Activated CD4-positive, alpha-beta memory T cell treated with anti-CD3 and anti-CD28 coated beads, Interleukin-2, amount 10 ng/mL, durations not matched to agents 7 days and 5 days (primary cell): ENCODE data around the gene BPIFB3. TPM values are rescaled to one million over a fixed set of nuclear protein-coding genes. Genes with fewer than 3 reads are reported as not detected.

ENCODE experiments used
- CTCF ChIA-PET: fragments of 350-600 bp; sonication (Branson Sonifier 250); formaldehyde crosslinking; loops from one replicate; lab custom pipeline; 2021; ENCODE audit warnings: antibody characterized with exemption, inconsistent platforms; lab: Charles Lee
- POLR2A ChIA-PET: fragments of 350-600 bp; sonication (Branson Sonifier 250); formaldehyde crosslinking; loops from one replicate; lab custom pipeline; 2021; ENCODE audit warnings: antibody characterized with exemption; lab: Charles Lee
- DNase-seq: peaks from one replicate; pipeline ENCODE4 v3.0.0-alpha.2; 2020
- H3K27ac Mint-ChIP-seq: one replicate; pipeline ENCODE4 v1.8.0; 2021; ENCODE audit warnings: mild to moderate bottlenecking, mixed read lengths
- H3K27me3 Mint-ChIP-seq: one replicate; pipeline ENCODE4 v1.8.0; 2021; ENCODE audit warnings: mixed read lengths
- H3K36me3 Mint-ChIP-seq: one replicate; pipeline ENCODE4 v1.8.0; 2021; ENCODE audit warnings: low read depth, mixed read lengths
- H3K4me1 Mint-ChIP-seq: one replicate; pipeline ENCODE4 v1.8.0; 2021; ENCODE audit warnings: mixed read lengths
- H3K4me3 Mint-ChIP-seq: one replicate; pipeline ENCODE4 v1.8.0; 2021; ENCODE audit warnings: mild to moderate bottlenecking, mixed read lengths
- H3K9me3 Mint-ChIP-seq: one replicate; pipeline ENCODE4 v1.8.0; 2021; ENCODE audit warnings: mixed read lengths
- total RNA-seq, 2 experiments: library from RNA; stranded (reverse); gene quantifications; one replicate each; pipeline ENCODE4 v1.2.3, GENCODE V29; 2021

BPIFB3 gene
- total RNA-seq, 2 experiments from 2014 or later = not detected

DNA sequence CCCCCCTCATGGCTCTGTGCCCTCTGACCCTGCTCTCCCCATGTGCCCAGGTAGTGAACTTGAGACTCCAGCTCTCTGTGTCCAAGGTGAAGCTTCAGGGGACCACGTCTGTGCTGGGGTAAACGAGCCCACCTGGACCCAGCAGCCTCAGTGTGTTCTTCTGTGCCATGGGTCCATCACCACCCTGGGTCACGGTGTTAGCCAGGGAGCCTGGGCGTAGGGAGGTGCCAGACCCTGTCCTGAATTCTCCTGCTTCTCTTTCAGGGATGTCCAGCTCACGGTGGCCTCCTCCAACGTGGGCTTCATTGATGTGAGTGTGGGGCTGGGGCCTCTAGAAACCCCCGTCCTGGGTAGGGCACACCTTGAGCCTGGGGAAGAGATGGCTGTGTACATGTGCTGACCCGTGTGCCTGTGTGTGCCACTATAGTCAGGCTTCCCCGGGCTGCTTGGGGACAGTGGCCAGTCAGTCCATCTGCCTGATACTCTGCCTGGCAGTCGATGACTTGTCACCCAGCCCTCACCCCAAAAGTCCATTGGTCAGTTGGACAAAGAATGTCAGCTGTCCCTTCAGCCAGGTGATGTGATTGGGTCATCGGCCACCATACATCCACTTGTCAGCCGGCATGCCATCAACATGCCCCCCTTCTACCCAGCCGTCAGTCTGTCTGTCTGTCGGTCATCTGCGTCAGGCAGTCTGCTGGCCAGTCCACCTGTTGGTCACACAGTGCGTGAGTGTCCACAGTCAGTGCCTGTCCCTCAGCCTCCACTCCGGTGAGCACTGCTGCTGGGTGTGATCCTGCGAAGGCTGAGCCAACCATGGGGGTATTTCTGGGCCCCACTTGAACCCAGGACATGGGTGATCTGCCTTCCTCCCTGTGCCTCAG lies 33.2 kb upstream of the BPIFB3 start:
- no peak overlapping the region for H3K27ac Mint-ChIP-seq
- H3K4me1 Mint-ChIP-seq = no peaks in the 10 kb centered on the region
- H3K27me3 Mint-ChIP-seq = no peaks in the 10 kb centered on the region
- CTCF ChIA-PET = no interaction called here
- DNase-seq = no peak
- POLR2A ChIA-PET = no interaction called here
- no peaks in the 10 kb centered on the region for H3K36me3 Mint-ChIP-seq
- no peak overlapping the region for H3K4me3 Mint-ChIP-seq
- no peaks in the 10 kb centered on the region for H3K9me3 Mint-ChIP-seq

DNA sequence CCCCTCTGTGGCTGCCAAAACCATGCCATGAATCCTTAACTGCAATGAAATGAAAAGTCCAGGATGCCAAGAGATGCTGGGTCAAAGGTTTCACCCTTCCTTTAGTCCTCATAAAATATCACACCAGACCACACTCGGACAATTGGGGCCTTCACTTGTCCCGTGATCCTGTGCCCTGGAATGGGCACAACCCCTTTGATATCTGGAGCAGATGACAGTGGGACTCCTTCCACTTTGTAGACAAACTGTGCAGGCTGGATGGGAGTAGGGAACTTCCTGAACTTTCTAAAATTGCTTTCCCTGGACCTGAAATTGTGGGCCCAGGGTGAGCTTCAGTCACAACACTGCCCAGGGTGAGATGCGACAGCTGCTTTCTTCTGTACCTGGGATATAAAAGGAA lies 31.8 kb upstream of the BPIFB3 start:
- Mint-ChIP-seq H3K36me3 (no peaks in the 10 kb centered on the region), H3K4me3 (no peak overlapping the region), H3K27me3 (no peaks in the 10 kb centered on the region), H3K27ac (no peak overlapping the region), H3K4me1 (no peaks in the 10 kb centered on the region), H3K9me3 (no peaks in the 10 kb centered on the region)
- DNase-seq = no peak
- ChIA-PET POLR2A (no interaction called here), CTCF (no interaction called here)

DNA sequence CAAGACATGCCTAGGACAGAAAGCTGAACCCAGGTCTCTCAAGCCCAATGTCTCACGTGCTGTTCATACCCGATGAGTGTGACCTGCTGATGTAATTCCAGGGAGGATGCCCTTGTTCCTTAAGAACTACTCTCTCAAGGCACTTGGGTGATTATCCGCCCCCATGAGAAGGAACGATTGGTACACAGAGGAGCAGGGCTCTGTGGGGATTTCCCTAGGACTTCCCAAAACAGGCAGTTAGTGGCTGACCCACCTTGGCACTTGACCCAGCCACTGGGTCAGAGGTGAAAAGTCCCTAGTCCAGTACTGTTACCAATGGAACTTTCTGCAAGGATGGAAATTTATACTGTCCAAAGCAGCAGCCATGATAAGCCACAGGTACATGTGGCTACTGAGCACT lies 31.4 kb upstream of the BPIFB3 start:
- Mint-ChIP-seq H3K36me3 (no peaks in the 10 kb centered on the region), H3K27ac (no peak overlapping the region), H3K9me3 (no peaks in the 10 kb centered on the region), H3K4me3 (no peak overlapping the region), H3K27me3 (no peaks in the 10 kb centered on the region), H3K4me1 (no peaks in the 10 kb centered on the region)
- CTCF ChIA-PET = no interaction called here
- no peak for DNase-seq
- POLR2A ChIA-PET = no interaction called here

DNA sequence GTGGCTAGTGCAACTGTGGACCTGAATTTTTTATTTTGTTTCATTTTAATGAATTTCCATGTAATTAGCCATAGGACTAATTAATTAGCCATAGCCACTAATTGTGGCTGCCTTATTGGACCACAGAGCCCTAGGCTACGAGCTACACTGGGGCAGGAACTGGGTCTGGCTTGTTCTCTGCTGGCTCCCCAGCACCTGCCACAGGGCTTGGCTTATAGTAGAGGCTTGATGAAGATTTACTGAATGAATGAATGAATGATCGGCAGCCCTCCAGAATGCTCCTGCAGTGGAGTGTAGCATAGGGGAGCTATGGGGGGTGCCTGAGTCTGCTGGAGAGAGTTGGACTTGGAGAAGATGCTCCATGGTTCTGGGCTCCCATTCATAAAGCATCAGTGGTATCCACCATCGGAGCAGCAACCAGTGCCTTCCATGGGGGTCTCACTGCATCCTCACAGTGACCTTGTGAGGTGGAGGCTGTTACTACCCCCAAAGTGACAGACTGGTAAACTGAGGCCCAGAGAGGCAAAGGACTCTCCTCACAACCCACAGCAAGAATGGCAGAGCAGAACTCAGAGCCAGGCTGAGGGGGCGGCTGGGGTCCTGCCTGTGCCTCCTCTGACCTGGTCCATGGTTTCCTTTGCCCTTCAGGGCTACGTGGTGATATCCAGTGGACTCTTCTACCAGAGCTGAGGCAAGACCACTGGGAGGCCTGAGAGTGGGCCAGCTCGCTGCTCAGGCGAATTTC lies 30.8 kb upstream of the BPIFB3 start:
- Mint-ChIP-seq H3K27me3 (no peaks in the 10 kb centered on the region), H3K36me3 (no peaks in the 10 kb centered on the region), H3K27ac (no peak overlapping the region), H3K9me3 (no peaks in the 10 kb centered on the region), H3K4me3 (no peak overlapping the region), H3K4me1 (no peaks in the 10 kb centered on the region)
- ChIA-PET POLR2A (no interaction called here), CTCF (no interaction called here)
- no peak for DNase-seq

DNA sequence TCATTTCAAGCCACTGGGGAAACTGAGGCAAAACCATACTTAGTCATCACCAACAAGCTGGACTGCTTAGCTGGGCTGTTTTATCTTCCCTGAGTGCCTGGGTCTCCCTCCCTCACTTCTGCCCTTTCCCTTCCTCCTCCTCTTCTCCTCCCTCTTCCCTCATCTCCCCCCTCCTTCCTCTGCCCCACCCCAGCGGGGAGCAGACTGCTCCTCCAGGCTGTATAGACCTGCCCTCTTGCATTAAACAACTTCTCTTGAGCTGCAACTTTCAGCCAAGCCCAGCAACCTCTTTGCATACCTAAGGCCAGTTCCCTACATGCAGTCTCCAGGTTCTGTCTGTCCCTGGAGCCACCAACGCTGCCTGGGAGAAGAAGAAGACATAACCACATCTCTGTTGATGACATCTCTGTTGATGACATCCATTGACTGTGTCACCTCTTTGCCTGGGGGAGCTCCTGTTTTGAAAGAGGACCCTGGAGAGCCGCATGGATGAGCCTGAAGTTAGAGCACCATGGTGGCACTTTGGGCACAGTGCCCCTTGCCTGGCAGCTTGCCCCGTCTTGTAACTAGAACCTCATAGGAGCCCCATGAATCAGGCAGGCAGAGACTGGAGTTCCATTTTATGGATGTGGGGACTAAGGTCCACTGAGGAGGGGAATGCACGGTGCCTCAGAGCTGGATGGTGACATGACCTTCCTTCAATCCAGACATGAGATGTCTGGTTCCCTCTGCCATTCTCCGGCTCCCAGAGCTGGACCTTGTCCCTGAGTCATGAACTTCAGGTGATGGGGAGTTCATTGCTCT lies 30.1 kb upstream of the BPIFB3 start:
- CTCF ChIA-PET = no interaction called here
- Mint-ChIP-seq H3K27ac (no peak overlapping the region), H3K27me3 (no peaks in the 10 kb centered on the region), H3K4me3 (no peak overlapping the region), H3K9me3 (no peaks in the 10 kb centered on the region), H3K4me1 (no peaks in the 10 kb centered on the region), H3K36me3 (no peaks in the 10 kb centered on the region)
- POLR2A ChIA-PET = no interaction called here
- no peak for DNase-seq

DNA sequence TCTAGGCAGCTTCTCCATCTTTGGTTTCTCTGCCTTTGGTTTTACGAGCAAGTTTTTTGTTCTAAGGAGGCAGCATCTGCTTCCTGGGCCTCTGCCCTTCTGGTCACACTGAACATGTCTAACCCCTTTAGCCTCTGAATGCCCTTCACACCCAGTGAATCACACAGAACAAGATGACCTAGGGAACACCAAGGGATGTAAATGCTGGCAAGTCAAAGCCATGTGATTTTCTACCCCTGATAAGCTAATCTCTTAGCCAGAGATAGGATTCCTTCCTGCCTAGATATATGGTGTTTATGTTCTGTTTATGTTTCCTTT lies 29.5 kb upstream of the BPIFB3 start:
- no peaks in the 10 kb centered on the region for H3K9me3 Mint-ChIP-seq
- H3K27me3 Mint-ChIP-seq = no peaks in the 10 kb centered on the region
- ChIA-PET POLR2A (no interaction called here), CTCF (no interaction called here)
- no peak overlapping the region for H3K27ac Mint-ChIP-seq
- no peaks in the 10 kb centered on the region for H3K36me3 Mint-ChIP-seq
- DNase-seq = no peak
- H3K4me1 Mint-ChIP-seq = no peaks in the 10 kb centered on the region
- no peak overlapping the region for H3K4me3 Mint-ChIP-seq

DNA sequence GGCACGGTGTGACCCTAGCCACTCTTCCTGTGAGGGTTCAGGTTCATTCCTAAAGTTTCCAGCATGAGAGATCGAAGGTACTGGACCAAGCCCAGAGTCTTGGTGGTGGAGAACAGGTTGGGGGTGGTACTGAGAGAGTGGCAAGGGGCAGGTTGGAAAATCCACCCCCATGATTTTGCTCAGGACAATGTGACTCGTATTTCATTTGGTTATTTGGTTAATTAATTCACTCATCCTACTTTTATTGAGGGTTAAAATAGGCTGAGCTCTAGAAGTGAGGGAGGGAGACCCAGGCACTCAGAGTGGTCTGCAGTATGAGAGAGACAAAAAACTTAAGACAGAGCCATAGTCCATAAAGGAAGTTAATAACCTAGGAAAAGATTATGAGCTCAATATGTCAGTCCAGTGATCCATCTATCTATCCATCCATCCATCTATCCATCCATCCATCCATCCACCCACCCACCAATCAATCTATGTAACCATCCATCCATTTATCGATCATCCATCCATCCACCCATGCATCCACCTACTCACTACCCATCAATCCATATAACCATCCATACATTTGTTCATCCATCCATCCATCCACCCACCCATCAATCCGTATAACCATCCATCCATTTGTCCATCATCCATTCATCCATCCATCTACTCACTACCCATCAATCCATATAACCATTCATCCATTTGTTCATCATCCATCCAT lies 28.9 kb upstream of the BPIFB3 start:
- ChIA-PET CTCF (no interaction called here), POLR2A (no interaction called here)
- no peaks in the 10 kb centered on the region for H3K4me1 Mint-ChIP-seq
- H3K9me3 Mint-ChIP-seq = no peaks in the 10 kb centered on the region
- no peaks in the 10 kb centered on the region for H3K27me3 Mint-ChIP-seq
- DNase-seq = no peak
- no peak overlapping the region for H3K27ac Mint-ChIP-seq
- H3K4me3 Mint-ChIP-seq = no peak overlapping the region
- no peaks in the 10 kb centered on the region for H3K36me3 Mint-ChIP-seq

DNA sequence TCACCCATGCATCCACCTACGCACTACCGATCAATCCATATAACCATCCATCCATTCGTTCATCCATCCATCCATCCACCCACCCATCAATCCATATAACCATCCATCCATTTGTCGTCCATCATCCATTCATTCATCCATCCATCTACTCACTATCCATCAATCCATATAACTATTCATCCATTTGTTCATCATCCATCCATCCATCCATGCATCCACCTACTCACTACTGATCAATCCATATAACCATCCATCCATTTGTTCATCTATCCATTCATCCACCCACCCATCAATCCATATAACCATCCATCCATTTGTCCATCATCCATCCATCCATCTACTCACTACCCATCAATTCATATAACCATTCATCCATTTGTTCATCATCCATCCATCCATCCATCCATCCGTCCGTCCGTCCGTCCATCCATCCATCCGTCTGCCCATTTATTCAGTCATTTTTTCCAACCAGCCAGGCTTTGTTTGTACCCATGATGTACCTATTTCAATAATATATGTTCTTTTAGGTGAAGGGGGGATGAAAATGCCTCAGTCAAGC lies 28.3 kb upstream of the BPIFB3 start:
- no peaks in the 10 kb centered on the region for H3K9me3 Mint-ChIP-seq
- H3K4me3 Mint-ChIP-seq = no peak overlapping the region
- H3K27ac Mint-ChIP-seq = no peak overlapping the region
- no peaks in the 10 kb centered on the region for H3K4me1 Mint-ChIP-seq
- no peaks in the 10 kb centered on the region for H3K36me3 Mint-ChIP-seq
- H3K27me3 Mint-ChIP-seq = no peaks in the 10 kb centered on the region
- POLR2A ChIA-PET = no interaction called here
- CTCF ChIA-PET = no interaction called here
- no peak for DNase-seq

DNA sequence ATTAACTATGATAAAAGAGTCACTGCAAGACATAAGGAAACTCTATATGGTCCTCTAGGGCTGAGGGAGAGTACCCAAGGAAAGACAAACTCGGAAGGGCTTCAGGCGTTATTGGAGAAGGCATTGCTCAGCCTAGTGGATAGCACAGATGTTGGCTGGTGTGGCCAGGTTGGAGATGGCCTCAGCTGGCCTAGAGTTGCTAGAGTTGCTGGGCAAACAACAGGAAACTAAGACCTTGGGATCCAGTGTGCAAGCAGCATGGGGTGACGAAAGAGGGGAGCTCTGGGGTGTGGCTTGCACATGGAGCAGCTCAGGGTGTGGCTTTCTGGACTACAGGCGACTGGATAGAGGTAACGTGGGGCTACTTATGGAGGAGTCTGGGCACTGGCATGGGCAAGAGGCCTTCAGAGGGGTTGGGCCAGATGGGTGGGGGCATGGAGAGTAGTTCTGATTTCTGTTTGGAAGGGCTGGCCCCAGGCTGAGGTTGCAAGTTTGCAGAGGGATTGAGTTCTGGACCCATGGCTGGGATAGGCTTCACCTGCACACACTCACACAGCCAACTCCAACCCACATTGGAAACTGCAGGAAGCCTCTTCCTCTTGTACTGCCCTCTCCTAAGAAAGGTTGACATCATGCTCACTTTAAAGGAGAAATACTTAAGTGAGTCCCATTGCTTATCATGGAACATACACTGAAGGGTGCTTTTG lies 27.5 kb upstream of the BPIFB3 start:
- Mint-ChIP-seq H3K4me3 (no peak overlapping the region), H3K9me3 (no peaks in the 10 kb centered on the region), H3K36me3 (no peaks in the 10 kb centered on the region), H3K27me3 (no peaks in the 10 kb centered on the region), H3K4me1 (no peaks in the 10 kb centered on the region), H3K27ac (no peak overlapping the region)
- POLR2A ChIA-PET = no interaction called here
- CTCF ChIA-PET = interaction anchor here (0.5 kb wide), 1 partner anchor 769 kb away, joined by 3 read pairs; no protein-coding TSS in a partner anchor
- DNase-seq = no peak

DNA sequence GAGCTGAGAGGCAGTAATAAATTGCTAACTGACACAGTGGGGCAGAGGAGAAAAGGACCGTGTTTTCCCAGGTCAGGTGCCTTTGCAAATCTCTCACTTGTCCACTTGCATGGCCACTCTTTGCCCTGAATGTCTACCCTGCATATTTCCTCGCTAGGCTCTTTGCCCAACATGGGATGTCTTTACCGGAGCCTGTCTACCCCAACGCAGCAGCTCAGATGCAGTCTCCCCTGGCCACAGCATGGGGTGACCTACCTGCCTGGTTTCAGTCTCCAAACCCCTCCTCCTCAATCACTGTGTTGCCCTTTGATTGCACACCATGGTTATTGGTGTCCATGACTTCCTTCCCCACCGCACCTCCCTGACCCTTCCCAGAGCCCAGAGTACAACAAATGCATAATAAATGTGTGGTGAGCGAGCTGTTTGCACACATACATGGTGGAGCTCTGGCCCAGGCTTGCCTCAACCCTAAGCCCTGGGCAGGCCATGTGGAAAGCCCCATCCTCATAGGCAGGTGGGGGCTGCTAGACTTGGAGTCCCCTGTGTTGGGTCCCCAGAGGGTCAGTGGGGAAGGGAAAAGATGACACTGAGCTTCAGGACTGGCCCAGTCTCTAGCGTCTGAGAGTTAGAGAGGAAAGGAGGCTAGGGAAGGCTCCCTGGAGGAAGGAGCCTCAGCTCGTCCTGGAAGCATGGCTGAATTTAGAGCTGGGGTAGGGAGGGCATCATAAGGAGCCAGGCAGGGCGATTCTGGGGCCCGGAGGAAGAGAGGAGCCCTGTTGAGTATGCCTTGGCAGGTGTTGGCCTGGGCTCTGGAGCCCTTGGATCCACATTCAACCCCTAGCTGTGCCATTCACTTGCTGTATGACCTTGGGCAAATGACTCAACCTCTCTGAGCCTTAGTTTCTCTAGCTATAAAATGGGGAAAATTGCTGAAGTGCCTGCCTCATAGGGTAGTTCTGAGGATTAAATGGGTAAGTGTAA lies 26.6 kb upstream of the BPIFB3 start:
- H3K4me3 Mint-ChIP-seq = no peak overlapping the region
- no peak overlapping the region for H3K27ac Mint-ChIP-seq
- no peaks in the 10 kb centered on the region for H3K27me3 Mint-ChIP-seq
- H3K9me3 Mint-ChIP-seq = no peaks in the 10 kb centered on the region
- CTCF ChIA-PET = interaction anchor here (0.5 kb wide), 1 partner anchor 770 kb away, joined by 3 read pairs; no protein-coding TSS in a partner anchor
- POLR2A ChIA-PET = no interaction called here
- H3K36me3 Mint-ChIP-seq = no peaks in the 10 kb centered on the region
- H3K4me1 Mint-ChIP-seq = no peaks in the 10 kb centered on the region
- no peak for DNase-seq
